IMR-90 (cell line): Measurements from ENCODE around the gene SBK3. TPM values are rescaled to one million over a fixed set of nuclear protein-coding genes. Genes with fewer than 3 reads are reported as not detected.
A peak's percentile ranks its signal among the peaks of the same experiment; 100 is the strongest.

Experiments
- ATAC-seq: fragments of 200-7000 bp; cut with Tn5 transposase; 2 replicates; pipeline ENCODE4 v1.9.1; 2020; ENCODE audit warnings: low read depth, mild to moderate bottlenecking, moderate library complexity
- BruUV-seq: library from RNA; stranded (reverse); fragments of 400-500 nt; replicated peaks from 2 replicates; lab custom pipeline; 2021; lab: Mats Ljungman, UMichigan
- CTCF ChIA-PET: fragments of 300-600 bp; formaldehyde crosslinking; extraction: SDS; loops from one replicate; lab custom pipeline; 2021; ENCODE audit warnings: antibody characterized with exemption; lab: Yijun Ruan, JAX
- POLR2A ChIA-PET: fragments of 300-600 bp; sonication (Branson Sonifier 250); formaldehyde crosslinking; loops from one replicate; lab custom pipeline; 2022; ENCODE audit warnings: antibody characterized with exemption; ENCODE audit not compliant: unreplicated experiment; lab: Charles Lee
- DNase-seq: peaks from one replicate; pipeline ENCODE4 v3.0.0; 2013
- H2AFZ ChIP-seq: replicated peaks from 2 replicates; pipeline ENCODE3; 2013; ENCODE audit warnings: low read length, mild to moderate bottlenecking; ENCODE audit not compliant: poor library complexity
- H2AK5ac ChIP-seq: 2 replicates; pipeline ENCODE4 v1.6.1; 2013; ENCODE audit warnings: low read depth, low read length, inconsistent platforms
- H2AK9ac ChIP-seq: replicated peaks from 2 replicates; pipeline ENCODE3; 2013; ENCODE audit warnings: mild to moderate bottlenecking, low read depth, low read length, moderate library complexity; ENCODE audit not compliant: poor library complexity
- H2BK120ac ChIP-seq: 2 replicates; pipeline ENCODE4 v1.6.1; 2013; ENCODE audit warnings: low read depth, low read length, inconsistent platforms
- H2BK15ac ChIP-seq: 3 replicates; pipeline ENCODE4 v1.6.1; 2013; ENCODE audit warnings: low read depth, low read length, inconsistent platforms
- H2BK20ac ChIP-seq: 2 replicates; pipeline ENCODE4 v1.6.1; 2013; ENCODE audit warnings: low read depth, mild to moderate bottlenecking, inconsistent platforms, low read length, moderate library complexity
- H2BK5ac ChIP-seq: 2 replicates; pipeline ENCODE4 v1.6.1; 2013; ENCODE audit warnings: mild to moderate bottlenecking, low read depth, low read length, inconsistent platforms; ENCODE audit not compliant: poor library complexity, severe bottlenecking
- H3K14ac ChIP-seq: replicated peaks from 2 replicates; pipeline ENCODE4 v1.6.1; 2013; ENCODE audit warnings: low read depth, low read length, inconsistent platforms
- H3K18ac ChIP-seq: 2 replicates; pipeline ENCODE4 v1.6.1; 2013; ENCODE audit warnings: low read depth, low read length, control low read depth
- H3K23ac ChIP-seq: 2 replicates; pipeline ENCODE4 v1.6.1; 2013; ENCODE audit warnings: low read depth, low read length, inconsistent platforms
- H3K27ac ChIP-seq: 2 replicates; pipeline ENCODE4 v1.5.1; 2013; ENCODE audit warnings: mild to moderate bottlenecking, control low read depth, low read length; ENCODE audit not compliant: insufficient read depth
- H3K27me3 ChIP-seq: 2 replicates; pipeline ENCODE4 v1.6.1; 2013; ENCODE audit warnings: low read length; ENCODE audit not compliant: control insufficient read depth, insufficient read depth
- H3K36me3 ChIP-seq: 2 replicates; pipeline ENCODE4 v1.6.1; 2013; ENCODE audit warnings: low read length, mixed read lengths; ENCODE audit not compliant: control insufficient read depth, insufficient read depth
- H3K4ac ChIP-seq: 2 replicates; pipeline ENCODE4 v1.6.1; 2013; ENCODE audit warnings: low read depth, low read length, inconsistent platforms
- H3K4me1 ChIP-seq: 2 replicates; pipeline ENCODE4 v1.6.1; 2013; ENCODE audit warnings: low read length, mixed read lengths; ENCODE audit not compliant: control insufficient read depth, insufficient read depth
- H3K4me2 ChIP-seq: 2 replicates; pipeline ENCODE4 v1.6.1; 2013; ENCODE audit warnings: low read depth, mild to moderate bottlenecking, control low read depth, low read length, moderate library complexity
- H3K4me3 ChIP-seq: 2 replicates; pipeline ENCODE4 v1.5.1; 2013; ENCODE audit warnings: low read depth, mild to moderate bottlenecking, control low read depth, low read length, moderate library complexity; ENCODE audit not compliant: insufficient read depth
- H3K56ac ChIP-seq: 2 replicates; pipeline ENCODE4 v1.6.1; 2013; ENCODE audit warnings: low read length, inconsistent platforms; ENCODE audit not compliant: insufficient read depth; ENCODE audit errors: extremely low read depth
- H3K79me1 ChIP-seq, 2 experiments: 2 replicates each; pipeline ENCODE4 v1.6.1; 2013; ENCODE audit warnings: low read length in 2 of 2, inconsistent platforms in 1 of 2, low read depth in 1 of 2
- H3K9ac ChIP-seq: 2 replicates; pipeline ENCODE4 v1.6.1; 2013; ENCODE audit warnings: low read depth, low read length, control low read depth
- H3K9me1 ChIP-seq: 2 replicates; pipeline ENCODE4 v1.6.1; 2013; ENCODE audit warnings: low read length, inconsistent platforms; ENCODE audit not compliant: insufficient read depth
- H3K9me3 ChIP-seq: 2 replicates; pipeline ENCODE4 v1.6.1; 2013; ENCODE audit warnings: low read length; ENCODE audit not compliant: control insufficient read depth, insufficient read depth
- H4K20me1 ChIP-seq: 2 replicates; pipeline ENCODE4 v1.6.1; 2013; ENCODE audit warnings: low read length, inconsistent platforms; ENCODE audit not compliant: insufficient read depth
- H4K5ac ChIP-seq: 2 replicates; pipeline ENCODE4 v1.6.1; 2013; ENCODE audit warnings: mild to moderate bottlenecking, low read depth, low read length, control low read depth
- H4K8ac ChIP-seq, 2 experiments: 2 replicates each; pipeline ENCODE4 v1.6.1; 2013; ENCODE audit warnings: low read depth in 2 of 2, low read length in 2 of 2, control low read depth in 1 of 2, inconsistent platforms in 1 of 2
- H4K91ac ChIP-seq: 2 replicates; pipeline ENCODE4 v1.6.1; 2013; ENCODE audit warnings: low read depth, low read length, inconsistent platforms; ENCODE audit not compliant: insufficient read depth
- CEBPB ChIP-seq: IDR thresholded peaks from 2 replicates; pipeline ENCODE4 v1.6.1; 2012; ENCODE audit warnings: low read depth, low read length, improper control_type of control experiment
- CHD1 ChIP-seq: IDR thresholded peaks from 2 replicates; pipeline ENCODE4 v1.6.1; 2012; ENCODE audit warnings: low read depth, low read length, improper control_type of control experiment
- ELK1 ChIP-seq: fragments of 150-350 bp; IDR thresholded peaks from 2 replicates; pipeline ENCODE4 v1.6.1; 2016; ENCODE audit warnings: low read depth, mild to moderate bottlenecking, low read length, moderate library complexity, borderline replicate concordance
- WGBS, 2 experiments: methylation state at CpG; one replicate each; pipeline versions ENCODE4 v1.1.5 to v1.1.7; 2013; ENCODE audit warnings: missing lambda C conversion rate in 2 of 2; ENCODE audit not compliant: insufficient read length in 1 of 2; ENCODE audit errors: extremely low coverage in 2 of 2; 5-methylcytosine and 5-hydroxymethylcytosine counted together
- dilution Hi-C: fragments of 300-500 bp; cut with HindIII; formaldehyde crosslinking; loops from one replicate; pipeline ENCODE4 v1.14.3; 2018; ENCODE audit warnings: low sequenced_read_pairs; ENCODE audit not compliant: unreplicated experiment
- in situ Hi-C: fragments of 300-500 bp; cut with MboI; formaldehyde crosslinking; loops from 3 replicates; pipeline ENCODE4 v1.14.3; 2019; ENCODE audit warnings: low sequenced_read_pairs, inconsistent platforms, mixed read lengths
- intact Hi-C: fragments of 100-400 bp; cut with micrococcal nuclease; formaldehyde crosslinking; loops from 2 replicates; pipeline ENCODE4 v1.10.0; 2022
- polyA plus RNA-seq, 3 experiments: library from polyadenylated mRNA; depleted of rRNA; stranded (reverse); fragments of >200 nt; gene quantifications; 2 replicates each; pipeline ENCODE4 v1.2.3, GENCODE V29; 2012; ENCODE audit warnings: low replicate concordance in 1 of 3
- total RNA-seq: library from RNA; depleted of rRNA; stranded (reverse); fragments of >200 nt; gene quantifications from 2 replicates; pipeline ENCODE4 v1.2.3, GENCODE V29; 2012

The SBK3 gene
- total and polyA plus RNA-seq, 2 of the 4 experiments (the other 2 are of a cell fraction): 0.05 to 0.18 TPM

DNA sequence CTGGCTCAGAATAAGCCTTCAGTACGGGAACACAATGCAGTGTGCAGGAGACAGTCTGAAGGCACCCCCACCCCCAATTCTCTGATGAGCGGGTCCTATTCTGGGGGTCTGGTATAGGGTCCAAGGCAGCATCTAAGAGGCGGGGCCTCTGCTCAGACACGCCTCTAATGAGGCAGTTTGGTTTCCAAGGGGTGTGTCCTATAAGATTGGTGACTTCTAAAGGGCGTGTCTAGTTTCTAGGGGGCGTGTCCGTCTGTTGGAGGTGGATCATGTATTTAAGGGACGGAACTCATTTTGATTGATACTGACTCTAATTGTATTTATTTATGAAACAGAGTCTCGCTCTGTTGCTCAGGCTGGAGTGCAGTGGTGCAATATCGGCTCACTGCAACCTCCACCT, 45.3 kb upstream of the SBK3 start:
- H2AK5ac ChIP-seq: no peak overlapping the region
- H3K9me1 ChIP-seq: peaks cover 3% of the 10 kb centered on the region
- ATAC-seq (no peak), DNase-seq (no peak)
- H3K4me1 ChIP-seq: peaks cover 8% of the 10 kb centered on the region
- H3K23ac ChIP-seq: no peak overlapping the region
- no peak overlapping the region for H4K5ac ChIP-seq
- no peaks in the 10 kb centered on the region for H3K9me3 ChIP-seq
- WGBS, 2 experiments: 83% methylated on average over 1 of the region's 10 CpGs; no CpG with 5 or more reads in 1 of the 2 experiments
- peaks cover 30% of the 10 kb centered on the region for H3K36me3 ChIP-seq
- no peak overlapping the region for H3K9ac ChIP-seq
- H4K8ac ChIP-seq: no peak overlapping the region
- H4K20me1 ChIP-seq: no peaks in the 10 kb centered on the region
- no peak overlapping the region for H2BK15ac ChIP-seq
- no peak overlapping the region for H3K14ac ChIP-seq
- no peak for TF ChIP-seq CHD1
- TF ChIP-seq ELK1: no peak
- TF ChIP-seq CEBPB: no peak
- ChIA-PET POLR2A (no interaction called here), CTCF (no interaction called here)
- dilution Hi-C loops: no loop called here
- in situ Hi-C loops: no loop called here
- H2BK5ac ChIP-seq: no peak overlapping the region
- no peak overlapping the region for H3K18ac ChIP-seq
- intact Hi-C loops: no loop called here
- peak overlapping the region; percentile 28 for H2AK9ac ChIP-seq
- BruUV-seq: no TSS peak
- no peak overlapping the region for H2BK20ac ChIP-seq
- no peak overlapping the region for H3K4ac ChIP-seq
- no peaks in the 10 kb centered on the region for H3K27me3 ChIP-seq
- H2AFZ ChIP-seq: no peak overlapping the region
- H2BK120ac ChIP-seq: no peak overlapping the region
- H3K4me3 ChIP-seq: no peak overlapping the region
- H3K56ac ChIP-seq: no peak overlapping the region
- no peak overlapping the region for H4K91ac ChIP-seq
- no peak overlapping the region for H3K4me2 ChIP-seq
- H3K79me1 ChIP-seq: peaks cover 0 to under 1% of the 10 kb centered on the region in 2 experiments; a peak in 1 of 4 replicates
- H3K27ac ChIP-seq: no peak overlapping the region
